Activated CD8-positive, alpha-beta T cell treated with anti-CD3 and anti-CD28 coated beads for 36 hours (primary cell): ENCODE data around the gene ERBB4. TPM values are rescaled to one million over a fixed set of nuclear protein-coding genes. Genes with fewer than 3 reads are reported as not detected.

Source experiments
- ATAC-seq: fragments of 200-7000 bp; cut with Tn5 transposase; one replicate; pipeline ENCODE4 v1.10.0; 2021; ENCODE audit warnings: mild to moderate bottlenecking, moderate library complexity
- CTCF ChIA-PET: fragments of 350-600 bp; sonication (Branson Sonifier 250); formaldehyde crosslinking; loops from one replicate; lab custom pipeline; 2021; ENCODE audit warnings: antibody characterized with exemption; lab: Charles Lee
- POLR2A ChIA-PET: fragments of 350-600 bp; sonication (Branson Sonifier 250); formaldehyde crosslinking; loops from one replicate; lab custom pipeline; 2021; ENCODE audit warnings: antibody characterized with exemption; lab: Charles Lee
- DNase-seq: peaks from one replicate; pipeline ENCODE4 v3.0.0-alpha.2; 2020
- H3K27ac Mint-ChIP-seq: one replicate; pipeline ENCODE4 v1.8.0; 2021; ENCODE audit warnings: mild to moderate bottlenecking, mixed read lengths
- H3K27me3 Mint-ChIP-seq: one replicate; pipeline ENCODE4 v1.8.0; 2021; ENCODE audit warnings: mixed read lengths
- H3K36me3 Mint-ChIP-seq: one replicate; pipeline ENCODE4 v1.8.0; 2021; ENCODE audit warnings: low read depth, mixed read lengths
- H3K4me1 Mint-ChIP-seq: one replicate; pipeline ENCODE4 v1.8.0; 2021; ENCODE audit warnings: low read depth, mixed read lengths
- H3K4me3 Mint-ChIP-seq: one replicate; pipeline ENCODE4 v1.8.0; 2021; ENCODE audit warnings: mild to moderate bottlenecking, moderate library complexity, mixed read lengths
- H3K9me3 Mint-ChIP-seq: one replicate; pipeline ENCODE4 v1.8.0; 2021; ENCODE audit warnings: mixed read lengths
- CTCF ChIP-seq: fragments of 200-600 bp; IDR thresholded peaks from one replicate; pipeline ENCODE4 v1.8.0; 2022; ENCODE audit warnings: antibody characterized with exemption, mild to moderate bottlenecking
- intact Hi-C: fragments of 100-400 bp; cut with micrococcal nuclease; formaldehyde crosslinking; loops from one replicate; pipeline ENCODE4 v1.10.0; 2022
- total RNA-seq, 2 experiments: library from RNA; stranded (reverse); gene quantifications; one replicate each; pipeline ENCODE4 v1.2.3, GENCODE V29; 2021

ERBB4 gene
- total RNA-seq, 2 experiments from 2014 or later = not detected

DNA sequence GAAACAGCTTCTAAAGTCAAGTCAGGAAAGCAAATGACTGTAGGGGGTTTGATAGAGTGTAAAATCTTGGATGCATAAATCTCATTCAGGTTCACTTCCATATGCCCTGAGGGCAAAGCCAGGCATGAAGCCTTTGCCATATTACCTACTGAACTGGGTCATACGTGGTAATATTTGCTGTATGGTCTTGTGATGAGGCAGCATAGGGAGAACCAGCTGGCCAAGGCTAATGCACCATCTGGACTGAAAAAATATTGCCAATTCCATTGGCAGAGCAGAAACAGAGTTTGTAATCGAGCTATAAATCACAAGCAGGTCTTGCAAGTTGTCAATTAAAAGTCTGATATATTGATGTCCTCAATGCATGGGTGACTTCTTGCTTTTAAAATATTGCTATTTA is 243.8 kb downstream of the ERBB4 start:
- Mint-ChIP-seq H3K4me3 (no peak overlapping the region), H3K4me1 (no peaks in the 10 kb centered on the region), H3K27me3 (no peaks in the 10 kb centered on the region), H3K27ac (no peak overlapping the region), H3K9me3 (no peaks in the 10 kb centered on the region), H3K36me3 (no peaks in the 10 kb centered on the region)
- intact Hi-C loops = no loop called here
- POLR2A ChIA-PET = no interaction called here
- TF ChIP-seq CTCF = no peak
- no peak for ATAC-seq
- DNase-seq = no peak
- CTCF ChIA-PET = no interaction called here

GRCh38 chr2:212289301-212289700 is 249.3 kb downstream of the ERBB4 start:
- Mint-ChIP-seq H3K27ac (no peak overlapping the region), H3K4me1 (no peaks in the 10 kb centered on the region), H3K4me3 (no peak overlapping the region), H3K9me3 (peaks cover 2% of the 10 kb centered on the region), H3K36me3 (no peaks in the 10 kb centered on the region), H3K27me3 (no peaks in the 10 kb centered on the region)
- intact Hi-C loops = no loop called here
- TF ChIP-seq CTCF = no peak
- POLR2A ChIA-PET = no interaction called here
- ATAC-seq (no peak), DNase-seq (no peak)
- CTCF ChIA-PET = no interaction called here

- TF ChIP-seq CTCF = no peak
- H3K36me3 Mint-ChIP-seq = no peaks in the 10 kb centered on the region
- intact Hi-C loops = no loop called here
- DNase-seq = no peak
- ChIA-PET POLR2A (no interaction called here), CTCF (no interaction called here)
- no peak for ATAC-seq
- no peak overlapping the region for H3K27ac Mint-ChIP-seq
- peaks cover 2% of the 10 kb centered on the region for H3K9me3 Mint-ChIP-seq
- H3K4me3 Mint-ChIP-seq = no peak overlapping the region
- no peaks in the 10 kb centered on the region for H3K27me3 Mint-ChIP-seq
- no peaks in the 10 kb centered on the region for H3K4me1 Mint-ChIP-seq
Measured at GRCh38 chr2:212288308-212288707, 250.3 kb downstream of the ERBB4 start.

- POLR2A ChIA-PET = no interaction called here
- CTCF ChIA-PET = no interaction called here
- TF ChIP-seq CTCF = no peak
- H3K4me3 Mint-ChIP-seq = no peak overlapping the region
- DNase-seq (no peak), ATAC-seq (no peak)
- no peaks in the 10 kb centered on the region for H3K27me3 Mint-ChIP-seq
- H3K27ac Mint-ChIP-seq = no peak overlapping the region
- intact Hi-C loops = no loop called here
- H3K9me3 Mint-ChIP-seq = peaks cover 2% of the 10 kb centered on the region
- H3K4me1 Mint-ChIP-seq = no peaks in the 10 kb centered on the region
- no peaks in the 10 kb centered on the region for H3K36me3 Mint-ChIP-seq
Measured at GRCh38 chr2:212284166-212284565, 254.4 kb downstream of the ERBB4 start.

- TF ChIP-seq CTCF = no peak
- no peaks in the 10 kb centered on the region for H3K27me3 Mint-ChIP-seq
- ATAC-seq = no peak
- ChIA-PET CTCF (no interaction called here), POLR2A (no interaction called here)
- H3K4me1 Mint-ChIP-seq = no peaks in the 10 kb centered on the region
- no peak overlapping the region for H3K4me3 Mint-ChIP-seq
- H3K36me3 Mint-ChIP-seq = no peaks in the 10 kb centered on the region
- intact Hi-C loops = no loop called here
- no peak overlapping the region for H3K27ac Mint-ChIP-seq
- H3K9me3 Mint-ChIP-seq = peaks cover 2% of the 10 kb centered on the region
- DNase-seq = no peak
Measured at GRCh38 chr2:212282671-212283261, 255.8 kb downstream of the ERBB4 start.
